Measurements from ENCODE around the gene CDH3. TPM values are rescaled to one million over a fixed set of nuclear protein-coding genes. Genes with fewer than 3 reads are reported as not detected.

CDH3 gene
- 10 to 100 TPM; 57.7 to 62.1 (median 59.5) TPM for polyA plus RNA-seq (ENCODE audit: insufficient read length in 3 of 3)

DNA sequence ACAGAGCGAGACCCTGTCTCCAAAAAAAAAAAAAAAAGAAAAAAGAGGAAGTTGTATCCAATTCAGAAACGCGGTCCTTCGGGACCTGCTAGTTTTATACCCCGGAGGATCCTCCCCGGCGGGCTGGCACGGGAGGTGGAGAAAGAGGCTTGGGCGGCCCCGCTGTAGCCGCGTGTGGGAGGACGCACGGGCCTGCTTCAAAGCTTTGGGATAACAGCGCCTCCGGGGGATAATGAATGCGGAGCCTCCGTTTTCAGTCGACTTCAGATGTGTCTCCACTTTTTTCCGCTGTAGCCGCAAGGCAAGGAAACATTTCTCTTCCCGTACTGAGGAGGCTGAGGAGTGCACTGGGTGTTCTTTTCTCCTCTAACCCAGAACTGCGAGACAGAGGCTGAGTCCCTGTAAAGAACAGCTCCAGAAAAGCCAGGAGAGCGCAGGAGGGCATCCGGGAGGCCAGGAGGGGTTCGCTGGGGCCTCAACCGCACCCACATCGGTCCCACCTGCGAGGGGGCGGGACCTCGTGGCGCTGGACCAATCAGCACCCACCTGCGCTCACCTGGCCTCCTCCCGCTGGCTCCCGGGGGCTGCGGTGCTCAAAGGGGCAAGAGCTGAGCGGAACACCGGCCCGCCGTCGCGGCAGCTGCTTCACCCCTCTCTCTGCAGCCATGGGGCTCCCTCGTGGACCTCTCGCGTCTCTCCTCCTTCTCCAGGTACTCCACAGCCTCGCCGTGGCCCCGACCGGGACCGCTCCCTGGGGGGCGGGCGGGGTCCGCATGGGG, at the start of gene CDH3:
CDH3 (plus strand) TSS at position 596 of the 779 bp plus-strand sequence; CDS start at position 666, 70 bp downstream.
- no peak for DNase-seq (ENCODE audit: low read depth in 3 of 3, low spot score in 2 of 3)

DNA sequence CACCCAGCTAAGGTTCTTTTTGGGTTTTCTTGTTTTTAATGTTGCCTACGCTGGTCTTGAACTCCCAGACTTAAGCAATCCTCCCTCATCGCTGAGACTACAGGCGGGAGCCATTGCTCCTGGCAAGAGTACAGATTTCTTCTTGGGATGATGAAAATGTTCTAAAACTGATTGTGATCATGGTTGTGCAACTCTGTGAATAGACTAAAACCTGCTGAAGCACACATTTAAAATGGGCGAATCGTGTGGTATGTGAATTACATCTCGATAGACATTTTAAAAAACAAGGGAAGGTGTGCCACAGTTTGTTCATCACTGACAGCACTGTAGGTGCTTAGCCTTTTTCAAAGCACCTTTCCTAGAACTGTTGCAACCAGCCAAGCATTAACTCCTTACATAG, 48.8 kb upstream of the CDH3 start:
- no peak for DNase-seq (ENCODE audit: low read depth in 3 of 3, low spot score in 2 of 3)

DNA sequence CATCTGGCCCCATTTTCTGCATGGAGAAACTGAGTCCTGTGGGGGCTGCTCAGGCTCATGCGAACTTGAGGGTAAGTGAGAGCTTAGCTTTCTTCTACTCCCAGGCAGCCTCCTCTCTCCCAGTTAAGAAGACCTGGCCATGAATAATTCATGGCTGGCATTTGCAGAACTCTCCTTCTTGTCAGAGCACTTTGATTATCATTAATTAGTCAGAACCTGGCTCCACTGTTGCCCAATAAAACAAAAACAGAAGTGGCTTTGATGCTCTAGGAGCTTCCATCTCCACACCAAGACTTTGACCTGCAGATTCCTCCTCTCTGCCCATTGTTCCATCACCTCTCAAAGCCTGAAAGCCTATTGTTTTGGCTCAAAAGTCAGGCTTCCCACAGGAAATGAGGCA, 45.5 kb upstream of the CDH3 start:
- no peak for DNase-seq (ENCODE audit: low read depth in 3 of 3, low spot score in 2 of 3)

DNA sequence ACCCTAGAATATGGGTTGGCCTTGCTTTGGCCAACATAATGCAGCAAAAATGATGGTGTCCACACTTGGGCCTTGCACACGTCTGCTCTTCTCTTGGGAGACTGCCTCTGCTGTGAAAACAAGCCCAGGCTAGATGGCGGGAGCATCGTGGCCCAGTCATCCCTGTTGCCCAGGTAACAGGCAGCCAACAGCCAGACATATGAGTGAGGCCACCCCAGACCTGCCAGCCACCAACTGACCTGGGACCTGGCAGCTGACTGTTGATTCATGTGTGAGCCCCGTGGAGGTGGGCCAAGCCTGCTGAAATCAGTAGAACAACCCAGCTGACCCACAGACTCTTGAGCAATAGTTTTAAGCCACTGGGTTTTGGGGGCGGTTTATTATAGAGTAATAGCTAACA, 39.4 kb upstream of the CDH3 start:
- no peak for DNase-seq (ENCODE audit: low read depth in 3 of 3, low spot score in 2 of 3)

DNA sequence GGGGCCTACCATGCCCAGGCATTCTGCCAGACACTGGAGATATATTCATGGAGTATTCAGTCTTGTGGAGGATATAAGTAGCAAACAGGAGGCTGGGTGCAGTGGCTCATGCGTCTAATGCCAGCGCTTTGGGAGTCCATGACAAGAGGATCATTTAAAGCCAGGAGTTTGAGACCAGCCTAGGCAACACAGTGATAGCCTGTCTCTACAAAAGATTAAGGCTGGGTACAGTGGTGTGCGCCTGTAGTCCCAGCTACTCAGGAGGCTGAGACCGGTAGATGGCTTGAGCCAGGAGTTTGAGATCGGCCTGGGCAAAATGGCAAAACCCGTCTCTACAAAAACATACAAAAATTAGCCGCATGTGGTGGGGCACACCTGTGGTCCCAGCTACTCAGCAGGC, 37.7 kb upstream of the CDH3 start:
- no peak for DNase-seq (ENCODE audit: low read depth in 3 of 3, low spot score in 2 of 3)

DNA sequence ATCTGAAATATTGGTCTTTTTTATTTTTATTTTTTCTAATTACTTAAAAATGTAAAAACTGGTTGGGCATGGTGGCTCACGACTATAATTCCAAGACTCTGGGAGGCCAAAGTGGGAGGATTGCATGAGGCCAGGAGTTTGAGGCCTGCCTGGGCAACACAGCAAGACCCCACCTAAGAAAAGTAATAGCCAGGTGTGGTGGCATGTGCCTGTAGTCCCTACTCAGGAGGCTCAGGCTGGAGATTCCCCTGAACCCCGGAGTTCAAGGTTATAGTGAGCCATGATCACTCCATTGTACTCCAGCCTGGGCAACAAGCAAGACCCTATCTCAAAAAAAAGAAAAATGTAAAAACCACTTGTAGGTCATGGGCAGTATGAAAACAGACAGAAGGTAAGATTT, 36.8 kb upstream of the CDH3 start:
- DNase-seq (ENCODE audit: low read depth in 3 of 3, low spot score in 2 of 3): no peak

DNA sequence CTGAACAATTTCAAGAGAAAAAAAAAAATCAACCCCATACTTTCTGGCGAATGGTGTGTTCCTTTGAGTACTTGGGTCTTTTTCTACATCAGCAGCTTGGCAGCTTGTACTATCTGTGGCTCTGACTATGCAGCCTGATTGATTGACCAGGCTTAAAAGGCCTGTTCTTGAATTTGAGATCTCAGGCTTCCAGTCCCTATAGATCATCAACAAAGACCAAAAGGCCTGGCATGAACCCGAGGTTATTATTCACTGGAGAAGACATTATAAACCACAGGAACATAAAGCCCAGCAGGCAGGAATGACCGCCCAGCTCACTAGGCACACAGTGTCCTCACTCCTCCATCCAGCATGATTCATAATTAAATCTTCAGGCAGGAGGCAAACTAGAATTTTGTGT, 32.1 kb upstream of the CDH3 start:
- no peak for DNase-seq (ENCODE audit: low read depth in 3 of 3, low spot score in 2 of 3)

DNA sequence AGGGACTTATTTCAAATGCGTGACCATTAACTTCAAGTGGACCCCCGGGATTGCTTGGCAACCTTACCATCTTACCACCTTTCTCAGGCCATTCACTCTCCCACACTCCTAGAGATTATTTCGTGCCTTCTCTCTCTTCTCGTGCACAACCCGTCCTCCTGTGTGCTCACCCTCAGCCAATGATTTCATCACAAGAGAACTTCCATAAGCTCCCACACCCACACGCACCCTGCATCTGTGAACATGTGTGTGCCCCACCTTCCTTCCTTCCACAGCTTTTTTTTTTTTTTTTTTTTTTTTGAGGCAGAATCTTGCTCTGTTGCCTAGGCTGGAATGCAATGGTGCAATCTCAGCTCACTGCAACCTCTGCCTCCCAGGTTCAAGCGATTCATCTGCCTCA, 27.4 kb upstream of the CDH3 start:
- no peak for DNase-seq (ENCODE audit: low read depth in 3 of 3, low spot score in 2 of 3)

DNA sequence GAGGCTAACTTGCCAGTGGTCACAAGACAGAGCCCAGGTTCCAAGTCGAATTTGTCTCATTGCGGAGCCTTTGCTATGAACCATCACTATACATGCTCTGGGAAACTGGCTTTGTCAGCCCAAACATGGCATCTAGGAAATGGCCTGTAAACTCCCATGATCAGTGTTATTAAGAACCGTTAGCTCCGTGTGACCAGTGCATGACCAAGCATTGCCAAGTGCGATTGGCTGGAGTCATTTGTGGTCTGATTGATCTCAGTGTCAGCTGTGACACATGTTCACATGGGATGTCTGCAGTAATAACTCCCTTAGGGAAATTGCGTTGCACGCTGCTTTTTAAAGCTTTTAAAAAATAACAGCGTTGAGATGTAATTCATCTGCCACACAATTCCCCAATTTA, 18.6 kb upstream of the CDH3 start:
- DNase-seq (ENCODE audit: low read depth in 3 of 3, low spot score in 2 of 3): no peak

DNA sequence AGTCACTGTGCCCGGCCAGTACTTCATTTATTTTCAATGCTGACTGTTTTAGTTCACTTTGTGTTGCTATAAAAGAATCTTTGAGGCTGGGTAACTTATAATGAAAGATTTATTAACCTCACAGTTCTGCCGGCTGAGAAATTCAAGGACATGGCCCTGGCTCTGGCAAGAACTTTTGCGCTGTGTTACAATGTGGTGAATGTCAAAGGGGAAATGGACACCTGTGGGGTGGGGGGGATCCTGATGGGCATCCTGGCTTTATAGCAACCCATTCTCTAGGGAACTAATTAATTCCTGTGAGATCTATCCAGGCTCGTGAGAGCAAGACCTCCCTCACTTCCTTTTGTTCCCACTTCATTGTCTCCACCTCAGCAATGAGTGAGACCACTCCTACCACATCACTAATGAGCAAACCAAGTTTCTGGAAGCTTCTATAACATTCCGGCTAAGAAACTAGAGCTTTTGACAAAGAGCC, 17.1 kb upstream of the CDH3 start:
- DNase-seq (ENCODE audit: low read depth in 3 of 3, low spot score in 2 of 3): no peak

DNA sequence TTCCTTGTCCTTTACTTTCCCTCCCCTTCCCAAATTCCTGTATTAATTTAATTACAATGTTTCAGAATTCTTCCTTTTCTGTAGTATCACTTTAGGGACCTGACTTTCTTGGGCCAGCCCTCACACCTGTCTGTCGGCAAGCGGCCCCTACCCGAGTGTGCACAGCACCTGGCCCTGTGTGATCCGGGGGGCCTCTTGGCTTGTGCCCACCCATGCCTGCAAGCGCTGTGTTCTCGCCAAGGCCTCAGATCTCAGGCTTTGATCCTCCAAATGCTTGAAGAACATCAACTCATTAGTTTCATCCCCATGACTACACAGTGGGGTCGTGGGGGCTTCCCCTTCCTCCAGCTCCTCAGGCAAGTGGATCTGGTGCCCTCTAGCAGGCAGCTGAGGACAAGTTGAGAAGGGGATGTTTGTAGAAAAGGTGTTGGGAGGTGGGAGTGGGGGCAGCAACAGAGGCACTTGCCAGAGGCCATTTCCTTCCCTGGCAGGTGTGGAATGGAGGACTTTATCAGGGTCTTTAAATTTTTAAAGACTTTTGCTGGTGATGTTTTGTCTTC, 15.7 kb upstream of the CDH3 start:
- no peak for DNase-seq (ENCODE audit: low read depth in 3 of 3, low spot score in 2 of 3)

DNA sequence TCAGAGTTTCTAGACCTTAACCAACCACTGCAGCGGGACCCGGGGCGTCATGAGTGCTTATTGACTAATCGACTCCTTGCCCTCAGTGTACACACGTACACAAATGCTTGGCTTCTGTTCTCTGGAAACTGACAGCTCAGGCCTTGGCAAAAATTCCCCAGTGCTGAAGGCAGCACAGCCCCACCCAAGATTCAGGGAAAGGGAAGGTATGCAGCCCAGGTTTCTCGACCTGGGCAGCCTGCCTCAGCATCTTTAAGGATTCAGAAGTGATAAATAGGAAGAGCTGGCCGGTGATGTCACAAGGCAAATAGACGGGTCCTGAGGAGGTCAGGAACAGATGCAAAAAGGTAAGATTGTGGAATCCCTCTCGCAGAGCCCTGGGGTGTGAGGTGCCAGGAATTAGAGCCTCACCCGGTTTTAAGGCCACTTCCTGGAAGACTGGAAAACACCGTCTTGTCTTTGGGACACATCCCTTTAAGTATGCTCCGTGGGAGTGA, 9.0 kb upstream of the CDH3 start:
- no peak for DNase-seq (ENCODE audit: low read depth in 3 of 3, low spot score in 2 of 3)

DNA sequence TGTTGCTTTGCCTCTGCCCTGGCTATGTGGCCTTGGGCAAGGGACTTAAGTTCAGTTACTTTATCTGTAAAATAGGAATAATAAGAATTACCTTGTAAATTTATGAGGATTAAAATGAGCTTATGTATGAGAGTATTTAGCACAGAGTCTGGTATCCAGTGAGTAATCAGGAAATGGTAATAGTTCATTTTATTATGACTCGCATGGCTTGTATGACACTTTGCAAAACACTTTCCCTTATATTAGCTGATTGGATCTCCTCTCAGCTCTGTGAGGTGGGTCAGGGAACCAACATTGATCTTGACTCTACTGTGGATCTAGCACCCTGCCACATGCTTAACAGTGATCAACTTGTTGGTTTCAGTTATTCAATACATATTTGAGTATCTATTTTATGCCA, 8.3 kb upstream of the CDH3 start:
- no peak for DNase-seq (ENCODE audit: low read depth in 3 of 3, low spot score in 2 of 3)

DNA sequence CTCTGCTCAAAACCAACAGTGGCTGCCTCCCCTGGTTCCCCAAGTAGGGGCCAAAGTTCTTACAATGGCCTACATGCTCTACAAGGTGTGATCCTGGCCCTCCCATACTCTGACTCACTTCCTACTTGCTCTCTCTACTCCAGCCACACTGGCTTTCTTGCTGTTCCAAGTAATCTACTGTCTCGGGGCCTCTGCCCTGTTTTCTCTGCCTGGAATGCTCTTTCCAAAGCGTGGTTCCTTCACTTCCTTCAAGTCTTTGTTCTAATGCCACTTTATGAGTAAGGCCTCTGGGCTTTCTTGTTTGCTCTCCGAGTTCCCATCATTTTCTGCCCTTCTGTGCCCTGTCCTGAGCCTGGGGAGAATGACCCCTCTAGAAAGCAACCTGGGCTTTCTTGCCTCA, 4.1 kb upstream of the CDH3 start:
- no peak for DNase-seq (ENCODE audit: low read depth in 3 of 3, low spot score in 2 of 3)

DNA sequence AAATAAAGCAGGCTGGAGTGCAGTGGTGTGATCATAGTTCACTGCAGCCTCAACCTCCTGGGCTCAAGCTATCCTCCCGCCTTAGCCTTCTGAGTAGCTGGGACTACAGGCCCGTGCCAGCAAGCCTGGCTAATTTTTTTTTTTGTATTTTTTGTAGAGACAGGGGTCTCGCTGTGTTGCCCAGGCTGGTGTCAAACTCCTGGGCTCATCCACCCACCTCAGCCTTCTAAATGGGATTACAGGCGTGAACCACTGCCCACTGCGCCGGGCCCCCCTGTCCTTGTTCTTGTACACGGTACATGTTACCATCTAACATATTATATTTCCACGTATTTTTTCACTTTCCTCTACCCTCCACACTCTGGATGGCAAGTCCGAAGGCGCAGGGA, 3.1 kb upstream of the CDH3 start:
- no peak for DNase-seq (ENCODE audit: low read depth in 3 of 3, low spot score in 2 of 3)

DNA sequence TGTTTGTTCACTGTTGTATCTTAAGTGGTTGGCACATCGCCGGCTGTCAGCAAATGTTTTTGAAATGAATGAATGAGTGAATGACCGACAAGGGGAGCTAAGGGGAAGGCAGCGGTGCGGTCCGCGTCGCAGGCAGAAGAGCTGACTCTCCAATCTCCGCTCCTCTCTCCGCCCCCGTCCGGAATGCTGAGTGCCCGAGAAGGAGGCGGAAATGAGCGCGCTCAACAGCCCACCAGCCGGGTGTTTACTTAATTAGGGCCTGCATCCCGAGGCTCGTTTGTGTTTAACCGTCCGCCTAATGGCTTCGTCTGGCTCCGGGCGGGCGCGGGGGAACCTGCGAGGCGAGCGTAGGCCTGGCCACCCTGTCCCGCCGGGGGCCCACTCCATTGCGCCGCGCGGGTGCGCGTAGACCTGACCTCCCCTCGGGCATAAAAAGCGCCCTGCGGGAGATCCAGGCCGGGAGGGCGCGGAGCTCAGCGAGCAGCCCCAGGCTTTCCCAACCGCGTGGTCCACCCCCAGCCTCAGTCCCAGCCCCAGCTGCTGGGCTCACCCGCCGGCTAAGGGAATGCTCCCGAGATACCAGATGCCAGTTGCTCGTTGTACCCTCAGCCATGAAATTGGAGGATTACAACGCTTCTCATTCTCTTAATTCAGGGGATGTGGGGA, 2.5 kb upstream of the CDH3 start:
- DNase-seq (ENCODE audit: low read depth in 3 of 3, low spot score in 2 of 3): peak in 1 of 3 donors; percentile 61

DNA sequence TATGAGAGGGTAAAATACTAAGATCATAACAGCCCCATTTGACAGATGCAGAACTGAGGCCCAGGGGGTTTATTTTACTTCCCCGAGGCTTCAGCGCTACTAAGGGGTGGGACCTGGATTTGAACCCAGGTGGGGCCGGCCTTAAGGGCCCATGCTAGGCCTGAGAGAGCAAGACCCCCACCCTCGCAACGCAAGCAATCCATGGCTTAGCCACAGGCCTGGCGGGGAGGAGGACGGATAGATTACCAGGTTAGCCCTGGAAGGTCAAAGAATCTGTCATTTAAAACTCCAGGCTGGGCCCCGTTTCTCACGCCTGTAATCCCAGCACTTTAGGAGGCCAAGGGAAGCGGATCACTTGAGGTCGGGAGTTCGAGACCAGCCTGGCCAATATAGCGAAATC, 1.9 kb upstream of the CDH3 start:
- DNase-seq (ENCODE audit: low read depth in 3 of 3, low spot score in 2 of 3): no peak

DNA sequence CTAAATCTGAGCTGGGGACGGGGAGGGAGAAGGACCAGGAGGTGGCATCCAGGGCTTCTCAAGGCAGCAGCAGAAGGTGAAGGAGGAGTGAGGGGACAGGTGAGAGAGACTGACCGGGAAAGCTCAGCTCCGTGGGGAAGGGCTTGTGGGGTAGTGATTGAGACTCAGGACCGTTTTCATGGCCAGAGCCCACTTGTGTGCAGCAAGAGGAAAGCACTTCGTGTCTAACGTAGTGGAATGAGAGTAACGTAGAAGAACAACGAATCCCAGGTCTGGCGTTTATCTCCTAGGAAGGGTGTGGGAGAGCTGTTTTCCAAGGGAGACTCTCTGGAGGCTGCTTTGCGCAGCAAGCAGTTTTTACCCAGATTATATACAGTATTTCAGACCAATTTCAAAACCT, 1.3 kb upstream of the CDH3 start:
- DNase-seq (ENCODE audit: low read depth in 3 of 3, low spot score in 2 of 3): no peak

DNA sequence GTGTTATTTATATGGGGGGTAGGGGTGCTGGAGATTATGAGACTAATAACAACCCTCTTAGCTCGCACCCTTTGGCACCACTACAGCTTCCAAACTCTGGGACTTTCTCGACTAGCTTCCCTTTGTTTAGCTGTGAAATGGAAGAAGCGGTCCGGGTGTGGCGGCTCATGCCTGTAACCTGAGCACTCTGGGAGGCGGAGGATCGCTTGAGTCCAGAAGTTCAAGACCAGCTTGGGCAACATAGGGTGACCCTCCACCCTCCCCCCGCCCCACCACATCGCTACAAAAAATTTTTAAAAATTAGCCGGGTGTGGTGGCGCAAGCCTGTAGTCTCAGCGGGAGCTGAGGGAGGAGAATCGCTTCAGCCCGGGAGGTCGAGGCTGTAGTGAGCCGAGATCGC, 814 bp upstream of the CDH3 start:
- no peak for DNase-seq (ENCODE audit: low read depth in 3 of 3, low spot score in 2 of 3)

DNA sequence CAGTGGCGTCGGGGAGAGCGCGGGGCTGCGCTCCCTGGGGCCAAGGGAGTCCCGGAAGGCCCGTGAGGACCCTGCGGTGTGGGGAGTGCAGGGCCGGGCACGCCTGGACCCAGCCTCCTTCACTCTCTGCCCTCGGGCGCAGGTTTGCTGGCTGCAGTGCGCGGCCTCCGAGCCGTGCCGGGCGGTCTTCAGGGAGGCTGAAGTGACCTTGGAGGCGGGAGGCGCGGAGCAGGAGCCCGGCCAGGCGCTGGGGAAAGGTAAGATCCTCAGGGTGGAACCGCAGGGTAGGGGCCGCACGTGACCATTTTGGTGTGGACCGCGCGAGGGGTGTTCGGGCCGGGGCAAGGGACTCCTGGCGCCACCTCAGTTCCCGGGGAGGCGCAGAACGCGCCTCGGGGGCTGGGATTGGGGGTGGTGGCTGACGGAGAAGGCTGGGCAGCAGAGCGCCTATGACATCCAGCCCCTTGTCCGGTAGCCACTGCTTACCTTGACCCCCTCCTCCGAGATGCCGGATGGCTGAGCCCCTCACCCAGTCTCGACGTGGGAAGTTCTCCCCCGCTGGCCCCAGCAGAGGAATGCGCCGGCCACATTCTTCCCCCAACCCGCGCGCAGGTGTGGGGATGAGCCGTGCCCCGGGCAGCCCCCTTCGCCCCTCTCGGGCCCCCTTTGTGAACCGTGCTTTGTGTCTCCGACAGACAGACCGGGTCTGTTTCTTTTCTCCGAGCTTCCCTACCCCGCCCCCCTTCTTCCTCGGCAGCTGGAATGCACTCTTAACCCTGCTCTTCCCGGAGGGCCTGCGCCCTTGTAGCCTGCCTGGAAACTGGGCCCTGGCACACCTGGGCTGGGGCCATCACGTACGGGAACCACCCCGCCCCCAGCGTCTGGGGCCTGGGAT, 631 bp downstream of the CDH3 start:
- no peak for DNase-seq (ENCODE audit: low read depth in 3 of 3, low spot score in 2 of 3)
